Neural progenitor cell (in vitro differentiated cells): ENCODE data around the gene AQR. TPM values are rescaled to one million over a fixed set of nuclear protein-coding genes. Genes with fewer than 3 reads are reported as not detected.

ENCODE experiments used
- DNase-seq: peaks from one replicate; pipeline ENCODE4 v3.0.0-alpha.2; 2016; ENCODE audit warnings: low spot score
- H2AFZ ChIP-seq: fragments of 200-600 bp; sonication (generic); replicated peaks from 2 replicates; pipeline ENCODE4 v1.6.1; 2016; ENCODE audit warnings: antibody characterized with exemption
- H3F3A ChIP-seq: fragments of 200-600 bp; sonication (generic); 2 replicates; pipeline ENCODE4 v1.6.1; 2016; ENCODE audit warnings: antibody characterized with exemption, low read depth
- H3K27ac ChIP-seq: fragments of 200-600 bp; sonication (generic); 2 replicates; pipeline ENCODE4 v1.5.1; 2016; ENCODE audit warnings: mild to moderate bottlenecking
- H3K27me3 ChIP-seq: fragments of 200-600 bp; sonication (generic); 2 replicates; pipeline ENCODE4 v1.6.1; 2016; ENCODE audit warnings: mild to moderate bottlenecking, moderate library complexity
- H3K36me3 ChIP-seq: fragments of 200-600 bp; sonication (generic); 2 replicates; pipeline ENCODE4 v1.5.1; 2016
- H3K4me1 ChIP-seq: fragments of 200-600 bp; sonication (generic); 2 replicates; pipeline ENCODE4 v1.6.1; 2016; ENCODE audit warnings: mixed run types
- H3K4me2 ChIP-seq: fragments of 200-600 bp; sonication (generic); 2 replicates; pipeline ENCODE4 v1.6.1; 2016
- H3K4me3 ChIP-seq: fragments of 200-600 bp; sonication (generic); 2 replicates; pipeline ENCODE4 v1.5.1; 2016
- H3K79me2 ChIP-seq: fragments of 200-600 bp; sonication (generic); 2 replicates; pipeline ENCODE4 v1.6.1; 2016; ENCODE audit warnings: low read depth
- H3K9ac ChIP-seq: fragments of 200-600 bp; sonication (generic); 2 replicates; pipeline ENCODE4 v1.6.1; 2016
- H3K9me3 ChIP-seq: fragments of 200-600 bp; sonication (generic); 2 replicates; pipeline ENCODE4 v1.5.1; 2016; ENCODE audit warnings: low read depth
- H4K20me1 ChIP-seq: fragments of 200-600 bp; sonication (generic); 2 replicates; pipeline ENCODE4 v1.6.1; 2016; ENCODE audit warnings: low read depth
- H3K27ac Mint-ChIP-seq: 3 replicates; pipeline ENCODE4 v1.8.0; 2021; ENCODE audit warnings: mixed read lengths
- H3K27me3 Mint-ChIP-seq: 2 replicates; pipeline ENCODE4 v1.8.0; 2022; ENCODE audit warnings: low read depth, mild to moderate bottlenecking, inconsistent platforms, moderate library complexity, mixed read lengths; ENCODE audit not compliant: insufficient read depth
- H3K36me3 Mint-ChIP-seq: 3 replicates; pipeline ENCODE4 v1.8.0; 2021; ENCODE audit warnings: mixed read lengths
- H3K4me1 Mint-ChIP-seq: 3 replicates; pipeline ENCODE4 v1.8.0; 2021; ENCODE audit warnings: mixed read lengths
- H3K4me3 Mint-ChIP-seq: 3 replicates; pipeline ENCODE4 v1.8.0; 2021; ENCODE audit warnings: mild to moderate bottlenecking, moderate library complexity, mixed read lengths
- H3K9me3 Mint-ChIP-seq: 3 replicates; pipeline ENCODE4 v1.8.0; 2020; ENCODE audit warnings: mixed read lengths
- CTCF ChIP-seq: fragments of 200-600 bp; sonication (generic); IDR thresholded peaks from 2 replicates; pipeline ENCODE4 v1.5.1; 2017; ENCODE audit warnings: antibody characterized with exemption, mild to moderate bottlenecking
- EZH2 ChIP-seq: fragments of 200-600 bp; sonication (generic); IDR thresholded peaks from 2 replicates; pipeline ENCODE4 v1.6.1; 2017; ENCODE audit warnings: antibody characterized with exemption, mild to moderate bottlenecking, moderate library complexity
- EZH2phosphoT487 ChIP-seq: fragments of 200-600 bp; sonication (generic); IDR thresholded peaks from 2 replicates; pipeline ENCODE4 v1.6.1; 2017; ENCODE audit warnings: antibody characterized with exemption
- total RNA-seq: library from RNA; depleted of rRNA; stranded (reverse); fragments of >200 nt; gene quantifications from 2 replicates; pipeline ENCODE4 v1.2.3, GENCODE V29; 2015; ENCODE audit warnings: low replicate concordance

Gene AQR
- total RNA-seq, 1 donor from 2014 or later: 54.3 TPM

GRCh38 chr15:34837246-34838016 is 132.1 kb downstream of the AQR start:
- Histone ChIP-seq H3K4me1 (no peaks in the 10 kb centered on the region), H3K27me3 (no peaks in the 10 kb centered on the region), H4K20me1 (no peaks in the 10 kb centered on the region), H3K36me3 (no peaks in the 10 kb centered on the region), H3K79me2 (no peaks in the 10 kb centered on the region), H2AFZ (no peak overlapping the region), H3K4me2 (no peak overlapping the region), H3K9ac (no peak overlapping the region), H3K27ac (no peak overlapping the region), H3K9me3 (peaks cover 4% of the 10 kb centered on the region), H3F3A (no peaks in the 10 kb centered on the region), H3K4me3 (no peak overlapping the region)
- DNase-seq: no peak
- Mint-ChIP-seq H3K4me1 (no peaks in the 10 kb centered on the region), H3K9me3 (peaks cover 10% of the 10 kb centered on the region), H3K4me3 (no peak overlapping the region), H3K27me3 (no peaks in the 10 kb centered on the region), H3K36me3 (no peaks in the 10 kb centered on the region), H3K27ac (no peak overlapping the region)
- TF ChIP-seq EZH2phosphoT487 (no peak), CTCF (no peak), EZH2 (no peak)

GRCh38 chr15:34828145-34828911 is 141.2 kb downstream of the AQR start:
- Histone ChIP-seq H3K9ac (no peak overlapping the region), H3K4me3 (no peak overlapping the region), H3K4me2 (no peak overlapping the region), H3K27ac (no peak overlapping the region), H4K20me1 (no peaks in the 10 kb centered on the region), H3K79me2 (no peaks in the 10 kb centered on the region), H3K27me3 (no peaks in the 10 kb centered on the region), H2AFZ (no peak overlapping the region), H3F3A (no peaks in the 10 kb centered on the region), H3K9me3 (no peaks in the 10 kb centered on the region), H3K4me1 (peaks cover 3% of the 10 kb centered on the region), H3K36me3 (no peaks in the 10 kb centered on the region)
- TF ChIP-seq EZH2 (no peak), CTCF (no peak), EZH2phosphoT487 (no peak)
- Mint-ChIP-seq H3K4me1 (peaks cover 3% of the 10 kb centered on the region), H3K4me3 (no peak overlapping the region), H3K27me3 (no peaks in the 10 kb centered on the region), H3K36me3 (no peaks in the 10 kb centered on the region), H3K9me3 (no peaks in the 10 kb centered on the region), H3K27ac (no peak overlapping the region)
- no peak for DNase-seq

GRCh38 chr15:34821831-34822230 is 147.7 kb downstream of the AQR start:
- Histone ChIP-seq H4K20me1 (no peaks in the 10 kb centered on the region), H3F3A (no peaks in the 10 kb centered on the region), H3K4me1 (peaks cover 3% of the 10 kb centered on the region), H3K36me3 (no peaks in the 10 kb centered on the region), H3K4me3 (no peak overlapping the region), H3K9me3 (no peaks in the 10 kb centered on the region), H3K27me3 (no peaks in the 10 kb centered on the region), H3K27ac (no peak overlapping the region), H2AFZ (no peak overlapping the region), H3K4me2 (no peak overlapping the region), H3K9ac (no peak overlapping the region), H3K79me2 (no peaks in the 10 kb centered on the region)
- Mint-ChIP-seq H3K9me3 (no peaks in the 10 kb centered on the region), H3K27ac (no peak overlapping the region), H3K4me1 (peaks cover 3% of the 10 kb centered on the region), H3K27me3 (no peaks in the 10 kb centered on the region), H3K36me3 (no peaks in the 10 kb centered on the region), H3K4me3 (no peak overlapping the region)
- TF ChIP-seq EZH2phosphoT487 (no peak), CTCF (no peak), EZH2 (no peak)
- no peak for DNase-seq
